Ovary (tissue), 9 donors: Measurements from ENCODE around the gene SIX2. TPM values are rescaled to one million over a fixed set of nuclear protein-coding genes. Genes with fewer than 3 reads are reported as not detected.

Experiments
- DNase-seq, 5 donors: peaks; one replicate each; pipeline ENCODE4 v3.0.0-alpha.2; 2019 to 2020
- H3K27ac ChIP-seq, 2 donors: fragments of 200-600 bp; one replicate each; pipeline versions ENCODE4 v1.5.1 to v1.8.0; 2019 to 2022
- H3K27me3 ChIP-seq: fragments of 200-600 bp; one replicate; pipeline ENCODE4 v1.8.0; 2022
- H3K36me3 ChIP-seq: fragments of 200-600 bp; sonication (generic); one replicate; pipeline ENCODE4 v1.5.1; 2019
- H3K4me1 ChIP-seq: one replicate; pipeline ENCODE4 v1.8.1; 2013; ENCODE audit warnings: mild to moderate bottlenecking, moderate library complexity; ENCODE audit not compliant: insufficient read depth
- H3K4me3 ChIP-seq: fragments of 200-600 bp; sonication (generic); one replicate; pipeline ENCODE4 v1.5.1; 2017
- H3K9me3 ChIP-seq, 2 donors: fragments of 200-600 bp in 1 of 2; sonication (generic) in 1 of 2; one replicate each; pipeline versions ENCODE4 v1.5.1 to v1.8.1; 2013 to 2019; ENCODE audit warnings: mild to moderate bottlenecking in 1 of 2, moderate library complexity in 1 of 2
- CTCF ChIP-seq, 3 donors: fragments of 450-650 bp in 2 of 3; fragments of 200-600 bp in 1 of 3; IDR thresholded peaks; one replicate each; pipeline versions ENCODE4 v1.5.1 to v1.8.0; 2016 to 2022; ENCODE audit warnings: antibody characterized with exemption in 3 of 3, mild to moderate bottlenecking in 1 of 3
- EP300 ChIP-seq: sonication (generic); formaldehyde crosslinking; IDR thresholded peaks from one replicate; pipeline ENCODE4 v1.6.1; 2017; ENCODE audit warnings: antibody characterized with exemption
- POLR2A ChIP-seq: fragments of 450-650 bp; IDR thresholded peaks from one replicate; pipeline ENCODE4 v1.6.1; 2017; ENCODE audit warnings: antibody characterized with exemption, mild to moderate bottlenecking, moderate library complexity
- WGBS, 3 donors: extraction: QIAGEN DNeasy Blood & Tissue Kit in 1 of 3; methylation state at CpG; one replicate each; pipeline versions ENCODE4 v1.1.5 to v1.1.7; 2013 to 2017; 5-methylcytosine and 5-hydroxymethylcytosine counted together
- intact Hi-C, 4 donors: fragments of 100-400 bp; cut with DNase I; formaldehyde crosslinking; loops; one replicate each; pipeline versions ENCODE4 v1.11.0 to v1.15.1; 2022 to 2023
- polyA plus RNA-seq, 2 donors: library from polyadenylated mRNA; stranded (reverse); fragments of 200-250 nt in 1 of 2; fragments of 350-450 nt in 1 of 2; fragmentation: Illumina TruSeq in 1 of 2; extraction: RNeasy Lipid Tissue Mini Kit (QIAGEN cat#74804) in 1 of 2; gene quantifications; one replicate each; pipeline ENCODE4 v1.2.3, GENCODE V29; 2013 to 2014
- total RNA-seq, 7 donors: library from RNA; depleted of rRNA in 2 of 7; stranded (reverse); fragments of >200 nt in 2 of 7; fragmentation: NEBNext Ultra II Directional in 3 of 7; extraction: Animal tissue kit (Norgen Biotek cat#: 25700) in 3 of 7; gene quantifications; one replicate each; pipeline versions ENCODE4 v1.1.0 to v1.2.4, GENCODE V29; 2016 to 2023
- donor health status: DM: no; HTN: no; CAD: no; lungs with moderate emphysema.
- donor health status: DM: no; HTN: no; CAD: no.
- donor health status: Bipolar disorder and iron deficiency.
- donor health status: DM: yes; HTN: yes; CAD: no.
- donor health status: DM: no; HTN: no; CAD: no.
- donor health status: DM: yes; HTN: yes; CAD: no.

Gene SIX2
- total and polyA plus RNA-seq, 9 donors = 0.06 to 0.46 (median 0.16) TPM; not detected in 3

- no peak for DNase-seq
- Histone ChIP-seq H3K36me3 (no peaks in the 10 kb centered on the region), H3K27me3 (peaks cover 5% of the 10 kb centered on the region), H3K27ac (no peak overlapping the region), H3K9me3 (no peaks in the 10 kb centered on the region), H3K4me3 (no peak overlapping the region), H3K4me1 (peaks cover 1% of the 10 kb centered on the region)
- intact Hi-C loops = no loop called here
- TF ChIP-seq EP300 = no peak
- no peak for TF ChIP-seq POLR2A
- no peak for TF ChIP-seq CTCF (IDR thresholded peaks at IDR 0.05)
- 27 to 68% (median 54%) methylated on average over 1 of the region's 1 CpG for WGBS, 3 donors
Observed at GRCh38 chr2:45018023-45018422, 8.8 kb upstream of the SIX2 start.

GRCh38 chr2:45014831-45015230, 5.6 kb upstream of the SIX2 start:
- no peak overlapping the region for H3K27ac ChIP-seq
- WGBS, 3 donors = 60 to 73% (median 66%) methylated on average over 7 of the region's 7 CpGs
- no peaks in the 10 kb centered on the region for H3K9me3 ChIP-seq
- no peak overlapping the region for H3K4me3 ChIP-seq
- H3K4me1 ChIP-seq = peaks cover 5% of the 10 kb centered on the region
- TF ChIP-seq EP300 (no peak), POLR2A (no peak), CTCF (IDR thresholded peaks at IDR 0.05) (no peak)
- intact Hi-C loops = no loop called here
- DNase-seq = no peak
- peaks cover 5% of the 10 kb centered on the region for H3K27me3 ChIP-seq
- no peaks in the 10 kb centered on the region for H3K36me3 ChIP-seq

- intact Hi-C loops = no loop called here
- H3K4me1 ChIP-seq = peaks cover 9% of the 10 kb centered on the region
- WGBS, 3 donors = 4 to 5% (median 4%) methylated on average over 25 to 57 of the region's 57 CpGs
- no peak for DNase-seq
- H3K27me3 ChIP-seq = peaks cover 5% of the 10 kb centered on the region
- H3K27ac ChIP-seq = no peak overlapping the region
- TF ChIP-seq CTCF (IDR thresholded peaks at IDR 0.05) (no peak), EP300 (no peak), POLR2A (no peak)
- H3K4me3 ChIP-seq = peak overlapping the region; percentile 6
- no peaks in the 10 kb centered on the region for H3K36me3 ChIP-seq
- no peaks in the 10 kb centered on the region for H3K9me3 ChIP-seq
Observed at GRCh38 chr2:45014016-45014702, 4.9 kb upstream of the SIX2 start.

- Histone ChIP-seq H3K4me1 (peaks cover 9% of the 10 kb centered on the region), H3K9me3 (no peaks in the 10 kb centered on the region), H3K4me3 (peak overlapping the region; percentile 6), H3K27me3 (peaks cover 5% of the 10 kb centered on the region), H3K36me3 (no peaks in the 10 kb centered on the region), H3K27ac (no peak overlapping the region)
- no peak for DNase-seq
- intact Hi-C loops = no loop called here
- no peak for TF ChIP-seq CTCF (IDR thresholded peaks at IDR 0.05)
- no peak for TF ChIP-seq POLR2A
- no peak for TF ChIP-seq EP300
- 4 to 6% (median 5%) methylated on average over 73 to 83 of the region's 83 CpGs for WGBS, 3 donors
Observed at GRCh38 chr2:45013229-45014015, 4.2 kb upstream of the SIX2 start.
